ENCODE data around the gene LRRC17.

DNA sequence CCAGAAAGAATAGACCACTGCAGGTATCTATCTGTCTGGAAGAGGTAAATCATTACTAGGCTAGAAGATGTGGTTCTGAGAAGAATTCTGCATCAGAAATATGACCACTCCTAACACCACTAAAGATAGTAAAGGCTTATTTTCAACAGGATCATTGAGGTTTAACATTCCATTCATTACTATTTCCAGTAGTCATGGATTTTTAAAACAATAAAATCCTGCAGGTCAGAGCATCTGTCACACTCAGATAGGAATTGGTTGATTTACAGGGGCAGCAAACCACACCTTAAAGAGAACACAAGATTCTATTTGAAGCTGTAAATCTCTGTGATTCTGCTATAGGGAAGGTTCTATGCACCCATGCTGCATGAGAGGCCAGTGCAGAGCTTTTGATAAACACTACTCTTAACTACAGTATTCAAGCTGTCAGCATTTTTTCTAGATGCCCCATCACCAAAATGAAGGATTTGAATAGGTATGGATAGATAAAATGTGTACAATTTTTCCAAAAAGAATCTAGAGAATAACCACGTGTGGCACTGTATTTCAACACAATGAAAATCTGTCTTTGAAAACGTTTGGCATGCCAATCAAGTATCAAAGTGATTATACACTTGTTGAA, 14.6 kb downstream of the LRRC17 start:
- TF ChIP-seq, protein P1, sequence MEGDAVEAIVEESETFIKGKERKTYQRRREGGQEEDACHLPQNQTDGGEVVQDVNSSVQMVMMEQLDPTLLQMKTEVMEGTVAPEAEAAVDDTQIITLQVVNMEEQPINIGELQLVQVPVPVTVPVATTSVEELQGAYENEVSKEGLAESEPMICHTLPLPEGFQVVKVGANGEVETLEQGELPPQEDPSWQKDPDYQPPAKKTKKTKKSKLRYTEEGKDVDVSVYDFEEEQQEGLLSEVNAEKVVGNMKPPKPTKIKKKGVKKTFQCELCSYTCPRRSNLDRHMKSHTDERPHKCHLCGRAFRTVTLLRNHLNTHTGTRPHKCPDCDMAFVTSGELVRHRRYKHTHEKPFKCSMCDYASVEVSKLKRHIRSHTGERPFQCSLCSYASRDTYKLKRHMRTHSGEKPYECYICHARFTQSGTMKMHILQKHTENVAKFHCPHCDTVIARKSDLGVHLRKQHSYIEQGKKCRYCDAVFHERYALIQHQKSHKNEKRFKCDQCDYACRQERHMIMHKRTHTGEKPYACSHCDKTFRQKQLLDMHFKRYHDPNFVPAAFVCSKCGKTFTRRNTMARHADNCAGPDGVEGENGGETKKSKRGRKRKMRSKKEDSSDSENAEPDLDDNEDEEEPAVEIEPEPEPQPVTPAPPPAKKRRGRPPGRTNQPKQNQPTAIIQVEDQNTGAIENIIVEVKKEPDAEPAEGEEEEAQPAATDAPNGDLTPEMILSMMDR (IDR thresholded peaks at IDR 0.05): no peak
- no peak for TF ChIP-seq EZH2 (IDR thresholded peaks at IDR 0.05; ENCODE audit: borderline replicate concordance, insufficient read depth, low read depth, low read length, poor library complexity, severe bottlenecking)
